GM12891 (cell line): Measurements from ENCODE around the gene GSTO2.

Source experiments
- PAX5 ChIP-seq: IDR thresholded peaks from 2 replicates; pipeline ENCODE4 v1.6.1; 2011; ENCODE audit warnings: low read length, moderate library complexity, mild to moderate bottlenecking; ENCODE audit not compliant: insufficient read depth, severe bottlenecking
- POLR2A ChIP-seq: IDR thresholded peaks from 2 replicates; pipeline ENCODE4 v1.6.1; 2011; ENCODE audit warnings: low read depth, low read length, control low read depth
- POLR2AphosphoS5 ChIP-seq: IDR thresholded peaks from 2 replicates; pipeline ENCODE4 v1.6.1; 2011; ENCODE audit warnings: low read depth, low read length, control low read depth
- POU2F2 ChIP-seq: IDR thresholded peaks from 2 replicates; pipeline ENCODE4 v1.6.1; 2011; ENCODE audit warnings: low read depth, mild to moderate bottlenecking, control low read depth, low read length, moderate library complexity
- TAF1 ChIP-seq: IDR thresholded peaks from 2 replicates; pipeline ENCODE4 v1.6.1; 2011; ENCODE audit warnings: low read depth, low read length, control low read depth

DNA sequence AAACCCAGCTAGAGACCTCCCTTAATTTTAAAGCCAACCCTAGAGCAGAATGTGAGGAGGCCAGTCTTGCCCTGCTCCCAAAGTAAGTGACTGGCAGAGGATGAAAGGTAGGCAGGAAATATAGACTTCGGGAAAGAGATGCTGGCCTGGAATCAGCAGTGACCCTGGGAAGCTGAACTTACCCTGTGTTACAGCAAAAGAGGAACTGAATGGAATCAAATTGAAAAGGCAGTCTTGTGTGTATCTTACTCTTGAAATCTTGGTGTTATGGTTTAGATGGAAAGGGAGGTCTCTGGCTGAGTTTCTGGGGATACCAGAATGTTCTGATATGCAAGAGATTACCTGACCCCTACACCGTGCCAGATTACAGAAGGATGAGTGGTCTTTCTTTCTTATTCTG is 28.9 kb upstream of the GSTO2 start:
- no peak for TF ChIP-seq TAF1
- TF ChIP-seq POLR2AphosphoS5 = no peak
- no peak for TF ChIP-seq POLR2A
- no peak for TF ChIP-seq PAX5
- no peak for TF ChIP-seq POU2F2
